HG03064 (cell line): ENCODE results near the gene MB21D2.
"Not testable (repeated sequence)": the region's sequence is repeated elsewhere in the genome, so short reads cannot be mapped to it uniquely, and the experiment has no call there.

ENCODE experiments used
- ATAC-seq: cut with Tn5 transposase; IDR thresholded peaks from one replicate; pipeline ENCODE4 v1.9.1; 2021; ENCODE audit warnings: low read depth; ENCODE audit not compliant: unreplicated experiment

MB21D2 gene

DNA sequence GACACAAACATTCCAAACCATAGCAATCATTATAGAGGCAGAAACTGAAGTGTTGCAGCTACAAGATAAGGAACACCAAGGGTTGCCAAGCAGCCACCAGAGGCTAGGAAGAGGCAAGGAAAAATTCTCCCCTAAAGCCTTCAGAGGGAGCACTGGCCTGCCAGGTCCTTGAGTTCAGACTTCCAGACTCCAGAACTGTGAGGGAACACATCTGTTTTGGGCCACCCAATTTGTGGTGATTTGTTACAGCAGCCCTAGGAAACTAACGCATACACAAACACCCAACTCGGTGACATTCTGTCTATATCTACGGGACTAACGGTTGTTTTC is 54.6 kb downstream of the MB21D2 start:
- no peak for ATAC-seq

DNA sequence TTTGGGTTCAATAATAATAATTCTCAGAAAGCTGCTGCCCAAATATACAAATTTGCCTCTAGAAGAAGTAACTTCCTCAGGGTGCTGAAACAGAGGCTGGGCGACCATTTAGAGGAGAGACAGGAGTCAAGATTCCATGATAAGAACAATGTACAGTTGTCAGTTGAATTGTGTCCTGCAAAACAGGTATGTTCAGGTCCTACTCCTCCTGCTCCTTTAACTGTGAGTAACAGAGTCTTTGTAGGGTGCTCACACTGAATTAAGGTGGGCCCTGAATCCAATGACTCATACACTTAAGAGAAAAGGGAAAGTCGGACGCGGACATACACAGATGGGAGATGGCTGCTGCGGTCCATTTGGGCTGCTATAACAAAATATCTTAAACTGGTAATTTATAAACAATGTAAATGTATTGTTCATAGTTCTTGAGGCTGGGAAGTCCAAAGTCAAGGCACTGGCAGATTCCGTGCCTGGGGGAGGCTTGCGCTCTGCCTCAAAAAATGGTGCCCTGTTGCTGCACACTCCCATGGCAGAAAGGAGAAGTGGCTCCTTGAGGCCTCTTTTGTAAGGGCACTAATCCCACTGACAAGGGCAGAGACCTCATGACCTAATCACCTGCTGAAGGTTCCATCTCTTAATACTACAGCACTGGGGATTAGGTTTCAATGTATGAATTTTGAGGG is 55.1 kb downstream of the MB21D2 start:
- ATAC-seq, result no peak

DNA sequence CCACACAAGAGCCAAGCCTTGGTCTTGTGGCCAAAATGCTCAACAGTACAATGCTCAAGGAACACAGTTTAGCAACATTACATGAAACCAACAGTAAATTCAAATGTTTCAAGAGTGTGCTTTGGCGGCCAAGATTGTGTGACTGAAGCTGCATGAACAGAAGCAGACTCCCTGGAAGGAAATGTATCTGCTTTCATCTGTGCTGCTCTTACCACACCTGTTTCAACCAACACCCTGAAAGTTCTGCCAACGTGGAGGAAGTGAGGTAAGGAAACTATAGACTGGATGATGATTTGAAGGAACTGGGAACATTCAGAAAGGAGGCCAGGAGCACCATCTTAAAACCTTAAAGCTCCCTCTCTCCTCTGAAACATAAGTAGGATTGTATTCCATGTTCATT is 55.7 kb downstream of the MB21D2 start:
- ATAC-seq, result no peak

DNA sequence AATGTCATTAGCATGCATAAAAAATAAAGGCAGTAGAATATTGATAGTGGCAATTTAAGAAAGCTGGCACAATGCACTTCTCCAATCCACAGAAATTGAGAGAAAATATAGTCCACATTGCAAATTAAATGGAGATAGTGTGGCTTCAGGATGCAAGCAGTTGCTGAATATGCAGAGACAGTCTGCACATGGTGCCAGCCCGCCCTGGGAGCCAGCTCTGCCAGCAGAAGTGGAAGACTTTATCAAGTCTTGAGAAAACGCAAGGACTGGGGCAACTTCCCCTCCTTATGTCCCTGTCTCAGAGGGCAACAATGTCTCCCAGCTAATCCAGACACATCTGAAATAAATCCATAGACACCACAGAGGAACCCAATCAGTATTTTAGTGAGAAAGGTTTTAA is 57.2 kb downstream of the MB21D2 start:
- no peak for ATAC-seq

DNA sequence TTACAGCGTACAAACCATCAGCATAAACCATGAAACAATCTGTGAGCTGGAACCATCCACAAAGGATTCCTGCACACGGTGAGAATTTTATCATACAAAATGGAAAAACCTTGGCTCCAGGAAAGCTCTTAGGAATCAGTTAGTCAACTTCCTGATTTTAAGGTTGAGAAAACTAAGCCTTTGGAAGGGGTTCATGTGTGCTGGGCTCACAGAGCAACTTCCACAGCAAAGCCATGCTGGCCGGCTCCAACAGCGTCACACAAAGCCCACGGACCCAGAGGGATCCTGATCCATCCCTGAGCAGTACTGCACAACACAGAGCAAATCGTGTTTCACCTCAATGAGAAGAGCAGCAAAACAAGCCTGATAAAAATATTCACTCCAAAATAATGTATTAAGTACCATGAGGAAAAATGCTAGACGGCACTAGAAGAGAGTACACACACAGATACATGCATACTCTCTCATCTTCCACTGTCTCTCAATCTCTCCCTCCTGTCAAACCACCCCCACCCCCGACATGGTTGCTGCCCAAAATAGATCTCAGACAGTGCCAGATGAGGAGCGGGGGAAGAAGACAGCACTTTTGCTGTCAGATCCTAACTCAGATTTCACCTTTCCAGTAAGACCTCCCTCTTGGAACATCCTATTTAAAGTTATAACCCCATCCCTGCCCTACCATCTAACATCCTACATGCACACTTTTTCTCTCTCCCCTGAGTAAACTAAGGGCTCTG is 58.6 kb downstream of the MB21D2 start:
- ATAC-seq, result no peak

DNA sequence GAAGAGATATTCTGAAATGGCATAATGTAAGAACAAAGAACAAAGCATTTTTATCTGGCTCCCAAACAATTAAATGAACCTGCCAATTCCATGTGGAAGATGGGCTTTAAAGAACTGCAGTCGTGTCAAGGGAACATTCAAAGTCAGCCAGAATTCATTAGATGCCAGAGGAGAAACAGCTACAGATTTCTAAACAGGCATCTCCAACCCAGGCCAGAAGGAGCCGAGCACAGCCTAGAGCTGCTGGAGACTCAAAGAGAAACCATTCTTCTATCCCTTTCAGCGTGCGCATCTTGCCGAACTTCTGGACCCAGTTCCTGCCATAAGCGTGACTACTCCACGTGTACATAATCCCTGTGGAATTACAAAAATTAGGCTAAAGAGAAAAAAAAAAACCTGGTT is 60.4 kb downstream of the MB21D2 start:
- ATAC-seq, result no peak

DNA sequence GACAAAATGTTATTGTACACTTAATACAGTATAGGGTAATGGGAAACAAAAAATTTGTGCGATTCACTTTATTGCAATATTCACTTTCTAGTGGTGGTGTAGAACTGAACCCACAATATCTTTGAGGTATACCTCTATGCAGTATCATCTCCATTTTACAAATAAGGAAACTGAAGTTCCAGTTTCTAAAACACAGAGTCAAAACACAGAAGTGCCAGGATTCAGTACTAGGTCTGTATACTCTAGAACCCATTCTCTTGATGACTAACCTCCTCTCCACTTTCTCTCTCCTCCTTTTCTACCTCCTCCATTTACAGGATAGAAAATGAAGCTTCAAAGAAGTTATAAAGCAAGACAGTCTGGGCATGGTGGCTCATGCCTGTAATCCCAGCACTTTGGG is 62.2 kb downstream of the MB21D2 start:
- ATAC-seq, result no peak

DNA sequence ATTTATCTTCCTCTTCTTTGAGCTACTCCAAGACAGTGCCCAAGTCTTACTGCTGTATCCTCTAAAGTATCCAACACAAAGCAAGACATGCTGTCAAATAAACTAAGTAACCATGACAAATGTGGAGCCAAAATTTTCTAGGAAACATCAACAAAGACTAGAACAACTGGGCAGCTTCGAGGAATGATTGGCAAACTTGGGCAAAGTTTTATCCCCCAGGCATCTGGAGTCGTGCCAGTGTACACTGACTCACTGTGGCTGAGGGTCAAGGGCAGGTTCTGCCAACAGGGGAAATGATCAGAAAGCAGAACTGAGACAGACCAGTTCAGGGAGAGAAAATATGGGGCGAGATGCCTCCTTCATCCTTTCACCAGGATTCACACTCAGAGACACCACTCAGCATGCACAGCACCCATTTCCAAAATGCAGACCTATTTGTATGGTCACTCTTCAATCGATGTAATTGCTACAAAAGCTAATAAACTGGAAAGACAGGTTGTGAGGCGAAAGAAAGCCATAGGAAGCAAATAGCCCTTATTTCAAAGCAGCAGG is 65.8 kb downstream of the MB21D2 start:
- ATAC-seq, result peak; percentile 43

DNA sequence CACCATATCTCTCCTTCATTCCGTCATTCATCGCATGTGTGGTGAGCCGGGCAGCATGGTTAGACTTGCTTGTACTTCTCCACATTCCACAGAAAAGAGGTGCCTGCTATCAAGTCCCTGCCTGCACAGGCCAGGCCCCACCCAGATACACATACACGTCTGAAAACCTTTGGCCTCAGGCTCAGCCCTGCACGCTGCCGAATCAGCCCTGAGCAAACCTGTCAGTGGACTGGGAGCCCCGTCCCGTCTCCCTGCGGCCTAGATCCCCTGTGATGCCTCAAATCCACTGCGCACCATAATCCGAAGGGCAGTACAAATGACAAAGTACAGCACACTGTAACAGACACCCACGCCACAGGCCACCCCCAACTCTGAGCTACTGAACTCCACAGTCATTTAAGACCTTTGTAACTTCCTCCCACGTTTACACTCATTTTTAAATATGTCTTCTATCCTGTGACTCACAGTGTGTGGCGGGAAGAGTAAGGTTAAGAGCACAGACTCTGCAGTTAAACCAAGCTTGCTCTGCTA is 67.1 kb downstream of the MB21D2 start:
- no peak for ATAC-seq

DNA sequence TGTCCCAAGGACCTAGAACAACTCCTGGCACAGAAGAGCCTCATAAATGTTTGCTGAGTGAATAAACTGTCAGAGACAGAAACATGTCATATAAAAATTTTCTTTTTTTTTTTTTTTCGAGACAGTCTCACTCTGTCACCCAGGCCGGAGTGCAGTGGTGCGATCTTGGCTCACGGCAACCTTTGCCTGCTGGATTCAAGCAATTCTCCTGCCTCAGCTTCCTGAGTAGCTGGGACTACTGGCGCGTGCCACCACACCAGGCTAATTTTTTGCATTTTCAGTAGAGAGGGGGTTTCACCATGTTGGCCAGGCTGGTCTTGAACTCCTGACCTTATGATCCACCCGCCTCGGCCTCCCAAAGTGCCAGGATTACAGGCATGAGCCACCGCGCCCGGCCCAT is 67.8 kb downstream of the MB21D2 start:
- not testable (repeated sequence) for ATAC-seq

DNA sequence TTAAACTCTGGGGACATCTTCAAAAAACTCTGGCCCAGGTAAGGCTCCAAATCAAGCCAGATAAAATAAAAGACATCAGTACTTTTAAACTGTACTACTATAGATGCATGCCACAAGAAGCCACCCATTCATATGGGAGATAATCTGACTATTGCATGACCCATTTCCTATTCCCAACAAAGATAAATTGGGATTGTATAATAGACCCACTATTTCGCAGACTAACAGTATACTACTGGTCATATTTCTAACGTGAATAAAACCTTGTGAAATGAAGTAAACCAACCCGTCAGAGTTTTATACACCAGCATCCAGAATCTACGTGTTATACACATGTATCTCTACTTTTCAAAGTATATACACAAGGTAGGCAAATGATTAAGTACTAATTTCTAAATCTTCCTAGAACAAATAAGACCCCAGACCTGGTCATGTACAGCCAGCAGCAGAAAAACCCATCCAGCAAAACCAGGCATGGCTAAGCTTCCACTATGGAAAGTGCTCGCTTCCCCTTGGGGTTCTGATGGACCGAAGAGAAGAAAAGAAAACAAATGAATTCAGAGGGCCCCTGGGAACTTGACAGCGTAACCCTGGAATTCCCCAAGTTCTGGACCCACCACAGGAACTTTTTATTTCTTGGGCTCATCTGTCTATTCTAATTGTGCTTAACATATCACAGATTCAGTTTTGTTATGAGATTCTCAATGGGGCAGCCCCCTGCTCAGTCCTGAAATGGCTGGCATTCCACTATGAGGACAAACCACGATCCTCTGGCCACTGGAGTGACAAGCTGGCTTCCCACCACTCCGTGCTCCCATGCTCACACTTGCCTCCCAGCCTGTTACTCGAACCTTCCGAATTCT is 69.1 kb downstream of the MB21D2 start:
- no peak for ATAC-seq

DNA sequence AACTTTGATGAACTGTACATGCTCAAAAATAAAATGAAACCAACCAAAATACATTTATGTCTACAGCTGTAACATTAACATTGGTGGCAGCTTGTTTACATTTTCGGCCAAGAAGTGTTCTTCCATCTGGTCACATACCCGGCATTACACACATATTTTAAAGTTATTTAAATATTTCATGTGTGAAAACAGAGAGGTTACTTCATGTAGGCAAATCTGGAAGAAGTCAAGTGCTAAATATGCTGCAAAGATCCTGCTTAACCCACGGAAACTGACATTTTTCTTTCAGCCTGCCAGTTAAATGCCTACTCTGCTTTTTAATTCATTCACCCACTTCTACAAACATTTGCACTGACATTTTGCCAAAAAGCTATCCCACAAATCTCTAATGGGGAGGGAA is 69.7 kb downstream of the MB21D2 start:
- no peak for ATAC-seq

DNA sequence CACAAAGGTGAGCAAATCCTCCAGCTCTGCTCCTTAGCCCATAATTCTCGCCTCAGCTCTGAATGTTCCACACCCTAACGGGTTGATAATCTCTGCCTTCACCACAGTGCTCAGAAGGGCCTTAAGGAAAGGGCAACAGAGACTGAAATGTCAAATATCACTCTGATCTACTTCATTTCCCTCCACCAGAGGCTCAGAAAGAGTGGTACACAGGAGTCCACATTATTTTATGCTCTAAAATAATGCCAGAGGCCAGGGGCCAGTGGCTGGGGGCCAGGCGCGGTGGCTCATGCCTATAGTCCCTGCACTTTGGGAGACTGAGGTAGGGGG is 72.2 kb downstream of the MB21D2 start:
- ATAC-seq, result no peak

DNA sequence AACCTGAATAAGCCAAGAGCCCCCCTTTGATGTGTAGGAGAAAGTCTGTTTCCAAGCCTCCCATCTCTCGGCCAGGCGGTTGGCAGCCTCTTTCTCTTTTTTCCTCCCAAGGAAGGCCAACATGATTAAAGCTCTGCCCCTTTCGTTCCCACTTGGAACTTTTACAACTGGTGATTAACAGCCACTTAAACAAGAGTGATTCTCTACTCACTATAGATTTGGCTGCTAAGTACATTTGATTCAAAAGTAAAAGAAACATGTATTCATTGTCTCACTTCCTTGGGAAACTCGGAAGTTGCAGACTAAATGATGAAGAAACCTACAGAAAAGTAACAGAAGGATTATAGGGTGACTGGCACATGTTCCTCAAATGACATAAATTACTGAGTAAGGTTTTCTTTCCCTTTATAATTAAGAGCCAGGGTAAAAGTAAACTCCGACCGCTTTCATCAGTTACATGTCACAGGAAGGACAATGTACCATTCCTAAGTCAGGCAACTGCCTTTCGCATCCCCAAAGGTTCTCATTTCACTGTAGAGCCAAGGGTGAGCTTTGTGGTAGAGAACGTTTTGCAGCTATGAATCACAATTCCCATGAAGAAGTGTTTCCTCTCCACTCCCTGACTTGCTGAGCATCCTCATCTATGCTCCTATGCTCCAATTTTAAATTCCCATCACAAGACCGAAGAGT is 72.7 kb downstream of the MB21D2 start:
- ATAC-seq, result no peak

DNA sequence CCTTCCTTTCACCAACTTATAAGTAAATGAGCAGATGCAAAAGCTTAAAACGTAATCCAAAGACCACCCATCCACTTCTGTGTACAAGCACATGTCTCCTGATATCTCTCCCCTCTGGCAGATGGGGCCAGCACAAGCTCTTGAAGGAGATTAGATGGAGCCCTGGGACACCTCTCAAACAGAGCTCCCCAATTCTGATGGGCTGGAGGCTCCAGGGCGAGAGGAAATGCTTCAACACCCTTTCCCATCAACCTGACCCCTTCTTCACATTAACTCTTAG is 73.2 kb downstream of the MB21D2 start:
- no peak for ATAC-seq

DNA sequence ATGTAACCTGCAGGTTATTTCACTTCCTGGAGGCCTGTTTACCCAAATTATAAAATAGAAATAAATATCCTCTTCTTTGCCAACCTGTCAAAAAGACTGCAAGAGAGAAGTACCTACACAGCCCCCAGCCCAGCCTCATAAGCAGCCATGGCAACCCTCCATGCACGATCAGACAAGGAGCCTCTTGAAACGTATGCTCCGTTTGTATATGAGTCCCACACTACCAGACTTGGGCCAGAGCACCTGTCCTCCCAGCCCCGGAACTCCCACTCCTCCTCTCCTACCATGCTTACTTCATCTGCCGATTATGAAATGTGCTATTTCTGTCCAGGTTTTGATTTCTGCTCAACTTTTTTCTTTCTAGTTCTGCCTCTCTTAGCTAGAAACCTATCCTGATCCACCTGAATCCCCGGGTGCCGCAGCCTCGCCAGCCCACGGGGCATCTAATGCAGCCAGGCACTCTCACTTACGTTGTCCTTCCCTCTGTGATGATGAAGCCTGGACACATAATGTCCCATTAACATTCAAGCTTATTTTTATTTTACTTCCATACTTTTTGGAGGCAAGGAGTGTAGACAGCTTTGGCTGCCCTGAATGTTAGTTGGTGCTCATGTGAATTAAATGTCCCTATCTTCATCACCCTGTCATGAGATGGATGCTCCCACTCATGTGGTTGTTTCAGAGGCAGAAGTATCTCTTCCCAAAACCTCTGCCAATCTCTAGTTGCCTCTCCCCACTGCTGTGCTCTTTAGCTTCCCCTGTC is 73.8 kb downstream of the MB21D2 start:
- no peak for ATAC-seq

DNA sequence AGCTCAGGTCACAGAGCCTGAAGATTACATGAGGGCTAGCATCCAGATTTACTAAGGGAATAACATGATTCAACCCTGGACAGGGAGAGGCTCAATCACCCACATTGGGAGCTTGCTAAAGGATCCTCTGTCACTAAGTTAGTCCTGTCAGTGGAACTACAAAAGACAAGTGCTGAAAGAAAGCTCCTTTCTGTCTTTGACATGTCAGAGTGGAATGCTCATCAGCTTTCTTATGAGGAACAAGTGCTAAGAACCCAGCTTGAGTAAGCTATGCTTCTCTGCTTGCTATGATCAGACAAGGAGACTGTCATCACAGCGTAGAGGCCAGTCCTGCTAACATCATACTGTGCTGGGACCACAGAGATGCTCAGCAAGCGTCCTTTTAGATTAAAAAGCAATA is 74.5 kb downstream of the MB21D2 start:
- no peak for ATAC-seq

DNA sequence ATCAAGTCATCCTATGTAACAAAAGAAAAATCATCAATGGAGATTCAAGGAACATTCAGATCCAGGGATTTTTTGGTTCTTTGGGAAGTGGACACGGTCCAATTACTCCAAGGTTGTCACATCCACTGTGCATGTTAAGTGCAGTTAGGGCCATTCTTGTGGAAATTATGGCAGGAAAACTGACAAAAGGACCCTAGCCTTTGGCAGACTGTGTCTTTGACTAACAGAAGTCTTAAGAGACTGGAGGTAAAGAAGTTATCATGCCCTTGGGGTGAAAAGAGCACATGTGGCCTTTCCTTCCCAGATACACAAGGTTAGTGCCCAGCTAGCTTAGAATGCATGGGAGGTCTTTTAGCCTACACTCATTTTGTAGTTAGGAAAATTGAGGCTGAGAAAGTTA is 74.9 kb downstream of the MB21D2 start:
- no peak for ATAC-seq

DNA sequence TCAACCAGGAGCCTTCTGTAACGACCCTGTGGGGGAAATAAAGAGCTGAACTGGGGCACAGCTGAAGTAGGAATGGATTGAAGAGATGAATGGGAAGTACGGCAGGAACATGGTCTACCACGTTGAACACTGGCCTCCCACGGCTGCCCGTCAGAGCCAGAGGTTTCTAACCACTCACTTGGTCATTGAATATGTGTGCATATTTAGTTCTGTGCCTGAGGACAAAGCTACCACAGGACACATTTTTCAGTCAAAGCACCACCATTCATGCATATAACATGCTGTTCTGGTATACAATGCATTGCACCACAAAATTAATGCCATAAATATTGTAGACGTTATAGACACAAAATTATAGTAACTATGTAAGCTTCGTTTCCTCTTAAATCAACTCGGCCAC is 75.5 kb downstream of the MB21D2 start:
- no peak for ATAC-seq

DNA sequence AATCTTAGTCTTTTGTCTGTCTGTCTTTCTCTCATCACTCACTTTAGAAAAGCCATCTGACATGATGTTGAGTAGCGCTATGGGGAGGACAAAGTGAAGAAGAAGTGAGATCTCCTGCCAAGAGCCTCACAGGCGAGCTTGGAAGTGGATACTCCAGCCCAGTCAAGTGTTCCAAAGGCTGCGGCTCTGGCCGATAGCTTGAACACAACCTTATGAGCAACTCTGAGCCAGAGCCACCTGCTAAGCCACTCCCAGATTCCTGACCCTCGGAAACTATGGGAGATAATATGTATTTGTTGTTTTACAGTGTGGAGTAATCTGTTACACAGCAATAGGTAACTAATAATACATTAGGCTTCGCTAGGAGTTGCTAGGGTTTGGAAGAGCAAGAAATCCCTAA is 76.2 kb downstream of the MB21D2 start:
- ATAC-seq, result no peak
